ENCODE results near the gene GAGE12J. TPM values are rescaled to one million over a fixed set of nuclear protein-coding genes. Genes with fewer than 3 reads are reported as not detected.
"Not testable (repeated sequence)": the region's sequence is repeated elsewhere in the genome, so short reads cannot be mapped to it uniquely, and the experiment has no call there.

Gene GAGE12J
- total and polyA plus RNA-seq, 12 donors = not detected

GRCh38 chrX:49300703-49301102 lies 21.1 kb upstream of the GAGE12J start:
- intact Hi-C loops (cut with DNase I) = no loop called here
- no peak for ATAC-seq
- Histone ChIP-seq H3K27me3 (peaks cover 0 to 35% (median 0%) of the 10 kb centered on the region in 7 donors), H3K4me1 (no peaks in the 10 kb centered on the region), H3K27ac (no peak overlapping the region), H3K9me3 (no peaks in the 10 kb centered on the region), H3K36me3 (no peaks in the 10 kb centered on the region), H3K4me3 (no peak overlapping the region)
- no peak for DNase-seq
- TF ChIP-seq, protein P1, sequence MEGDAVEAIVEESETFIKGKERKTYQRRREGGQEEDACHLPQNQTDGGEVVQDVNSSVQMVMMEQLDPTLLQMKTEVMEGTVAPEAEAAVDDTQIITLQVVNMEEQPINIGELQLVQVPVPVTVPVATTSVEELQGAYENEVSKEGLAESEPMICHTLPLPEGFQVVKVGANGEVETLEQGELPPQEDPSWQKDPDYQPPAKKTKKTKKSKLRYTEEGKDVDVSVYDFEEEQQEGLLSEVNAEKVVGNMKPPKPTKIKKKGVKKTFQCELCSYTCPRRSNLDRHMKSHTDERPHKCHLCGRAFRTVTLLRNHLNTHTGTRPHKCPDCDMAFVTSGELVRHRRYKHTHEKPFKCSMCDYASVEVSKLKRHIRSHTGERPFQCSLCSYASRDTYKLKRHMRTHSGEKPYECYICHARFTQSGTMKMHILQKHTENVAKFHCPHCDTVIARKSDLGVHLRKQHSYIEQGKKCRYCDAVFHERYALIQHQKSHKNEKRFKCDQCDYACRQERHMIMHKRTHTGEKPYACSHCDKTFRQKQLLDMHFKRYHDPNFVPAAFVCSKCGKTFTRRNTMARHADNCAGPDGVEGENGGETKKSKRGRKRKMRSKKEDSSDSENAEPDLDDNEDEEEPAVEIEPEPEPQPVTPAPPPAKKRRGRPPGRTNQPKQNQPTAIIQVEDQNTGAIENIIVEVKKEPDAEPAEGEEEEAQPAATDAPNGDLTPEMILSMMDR (IDR thresholded peaks at IDR 0.05) = no peak
- 78 to 91% methylated on average over 1 of the region's 1 CpG for WGBS, 2 donors

DNA sequence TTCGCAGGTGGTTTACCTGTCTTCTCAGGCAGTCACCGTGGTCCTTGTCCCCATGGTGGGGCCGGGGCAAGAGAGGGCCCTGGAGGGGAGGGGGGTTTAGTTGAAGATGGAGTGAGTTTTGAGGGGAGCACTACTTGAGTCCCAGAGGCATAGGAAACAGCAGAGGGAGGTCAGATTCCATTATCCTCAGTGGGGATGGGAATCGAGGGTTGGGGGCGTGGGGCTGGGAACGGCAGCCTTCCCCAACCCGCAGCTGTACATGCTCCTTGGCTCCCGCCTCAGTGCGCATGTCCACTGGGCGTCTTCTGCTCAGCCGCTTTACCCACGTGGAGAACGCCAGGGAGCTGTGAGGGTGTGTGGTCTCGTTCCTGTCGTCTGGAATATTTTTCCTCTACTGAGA lies 18.5 kb upstream of the GAGE12J start, which contains the start of gene GAGE10:
Gene GAGE10 (plus strand): TSS at position 301 of the 400 bp plus-strand sequence. CDS start 1,214 bp downstream, outside the sequence.
- TF ChIP-seq, protein P1 (IDR thresholded peaks at IDR 0.05) = no peak
- no peak within 1 kb of the TSS for H3K4me3 ChIP-seq
- H3K4me1 ChIP-seq = peaks cover 0 to under 1% (median 0%) of the 10 kb centered on the region in 9 donors
- no peak within 1 kb of the TSS for H3K27ac ChIP-seq
- ATAC-seq (no peak), DNase-seq (no peak)
- peaks cover 0 to 35% (median 0%) of the 10 kb centered on the region in 7 donors for H3K27me3 ChIP-seq
- no peaks in the 10 kb centered on the region for H3K9me3 ChIP-seq
- 82 to 86% methylated on average over 14 of the region's 15 CpGs for WGBS, 2 donors
- intact Hi-C loops (cut with DNase I) = no loop called here
- H3K36me3 ChIP-seq = no peaks in the 10 kb centered on the region

GRCh38 chrX:49307775-49308174 lies 14.1 kb upstream of the GAGE12J start:
- H3K27ac ChIP-seq; intact Hi-C loops (cut with DNase I); H3K36me3 ChIP-seq; H3K27me3 ChIP-seq; ATAC-seq; H3K4me3 ChIP-seq; H3K9me3 ChIP-seq; DNase-seq: not testable (repeated sequence)
- H3K4me1 ChIP-seq = peaks cover 0 to 21% (median 5%) of the 10 kb centered on the region in 9 donors
- WGBS, 2 donors = 55 to 62% methylated on average over 2 of the region's 2 CpGs

- Histone ChIP-seq H3K27ac (peak overlapping the region in 9 of 10 donors; percentile 13 to 77 (median 50)), H3K27me3 (no peaks in the 10 kb centered on the region), H3K36me3 (no peaks in the 10 kb centered on the region), H3K4me3 (peak overlapping the region; percentile 17 to 51 (median 44)), H3K9me3 (no peaks in the 10 kb centered on the region), H3K4me1 (peaks cover 0 to 21% (median 5%) of the 10 kb centered on the region in 9 donors)
- DNase-seq = peak in 1 of 2 donors; percentile 17
- intact Hi-C loops (cut with DNase I) = no loop called here
- ATAC-seq = peak; percentile 22 to 83 (median 77)
- TF ChIP-seq, protein P1 (IDR thresholded peaks at IDR 0.05) = no peak
- 48 to 57% methylated on average over 15 of the region's 15 CpGs for WGBS, 2 donors
Measured at GRCh38 chrX:49308604-49309269, 13.1 kb upstream of the GAGE12J start.

All from heart right ventricle (tissue), 16 donors.